Liver (tissue), 9 donors: ENCODE data around the gene ABHD3. TPM values are rescaled to one million over a fixed set of nuclear protein-coding genes. Genes with fewer than 3 reads are reported as not detected.

Experiments used
- DNase-seq: peaks from one replicate; pipeline ENCODE4 v3.0.0-alpha.2; 2017; ENCODE audit warnings: low spot score
- H3K27ac ChIP-seq, 2 donors: one replicate each; pipeline ENCODE4 v1.7.0; 2013; ENCODE audit warnings: inconsistent platforms in 2 of 2, low read length in 2 of 2, control low read depth in 1 of 2, low read depth in 1 of 2, mild to moderate bottlenecking in 1 of 2
- H3K27me3 ChIP-seq, 4 donors: one replicate each; pipeline versions ENCODE4 v1.6.1 to v1.7.0; 2013; ENCODE audit warnings: low read length in 3 of 4, inconsistent platforms in 1 of 4, mild to moderate bottlenecking in 1 of 4, moderate library complexity in 1 of 4; ENCODE audit not compliant: control insufficient read depth in 4 of 4, insufficient read depth in 4 of 4
- H3K36me3 ChIP-seq, 4 donors: one replicate each; pipeline versions ENCODE4 v1.6.1 to v1.7.0; 2013; ENCODE audit warnings: low read length in 3 of 4, mild to moderate bottlenecking in 3 of 4, low read depth in 1 of 4, moderate library complexity in 1 of 4; ENCODE audit not compliant: control insufficient read depth in 4 of 4, insufficient read depth in 3 of 4
- H3K4me1 ChIP-seq, 4 donors: one replicate each; pipeline versions ENCODE4 v1.6.1 to v1.7.0; 2013; ENCODE audit warnings: low read length in 3 of 4, mild to moderate bottlenecking in 3 of 4, moderate library complexity in 1 of 4; ENCODE audit not compliant: control insufficient read depth in 4 of 4, insufficient read depth in 4 of 4
- H3K4me3 ChIP-seq, 3 donors: one replicate each; pipeline versions ENCODE4 v1.6.1 to v1.7.0; 2013; ENCODE audit warnings: low read length in 3 of 3, control low read depth in 1 of 3, low read depth in 1 of 3, mild to moderate bottlenecking in 1 of 3
- H3K9ac ChIP-seq, 2 donors: one replicate each; pipeline ENCODE4 v1.7.0; 2013; ENCODE audit warnings: low read length in 2 of 2, mild to moderate bottlenecking in 2 of 2, moderate library complexity in 2 of 2, control low read depth in 1 of 2, low read depth in 1 of 2
- H3K9me3 ChIP-seq, 4 donors: one replicate each; pipeline versions ENCODE4 v1.6.1 to v1.7.0; 2013; ENCODE audit warnings: low read length in 3 of 4; ENCODE audit not compliant: control insufficient read depth in 4 of 4
- CTCF ChIP-seq: fragments of 150-350 bp; IDR thresholded peaks from 2 replicates; pipeline ENCODE4 v1.5.1; 2017; ENCODE audit warnings: improper control_type of control experiment, low read depth, low read length; ENCODE audit not compliant: missing input control
- FOXA1 ChIP-seq: IDR thresholded peaks from 2 replicates; pipeline ENCODE4 v1.6.1; 2016; ENCODE audit warnings: antibody characterized with exemption
- FOXA2 ChIP-seq: IDR thresholded peaks from 2 replicates; pipeline ENCODE4 v1.6.1; 2016; ENCODE audit warnings: antibody characterized with exemption
- HNF4A ChIP-seq, 2 donors: conservative IDR thresholded peaks; 2 replicates each; pipeline ENCODE4 v1.6.1; 2016; ENCODE audit warnings: antibody characterized with exemption in 2 of 2, mild to moderate bottlenecking in 2 of 2
- MAX ChIP-seq: IDR thresholded peaks from 2 replicates; pipeline ENCODE4 v1.6.1; 2016; ENCODE audit warnings: antibody characterized with exemption
- REST ChIP-seq: IDR thresholded peaks from 2 replicates; pipeline ENCODE4 v1.6.1; 2016; ENCODE audit warnings: antibody characterized with exemption, mild to moderate bottlenecking
- RXRA ChIP-seq, 2 donors: IDR thresholded peaks; 2 replicates each; pipeline ENCODE4 v1.6.1; 2017 to 2018; ENCODE audit warnings: antibody characterized with exemption in 2 of 2, mild to moderate bottlenecking in 1 of 2
- SP1 ChIP-seq: IDR thresholded peaks from 2 replicates; pipeline ENCODE4 v1.6.1; 2018; ENCODE audit warnings: antibody characterized with exemption, mild to moderate bottlenecking
- TAF1 ChIP-seq: conservative IDR thresholded peaks from 2 replicates; pipeline ENCODE4 v1.6.1; 2016; ENCODE audit warnings: antibody characterized with exemption, mild to moderate bottlenecking
- YY1 ChIP-seq: IDR thresholded peaks from 2 replicates; pipeline ENCODE4 v1.6.1; 2016; ENCODE audit warnings: antibody characterized with exemption, mild to moderate bottlenecking
- ZBTB33 ChIP-seq: IDR thresholded peaks from 2 replicates; pipeline ENCODE4 v1.6.1; 2016; ENCODE audit warnings: antibody characterized with exemption
- WGBS: extraction: QIAGEN DNeasy Blood & Tissue Kit; methylation state at CpG from one replicate; pipeline ENCODE4 v1.1.7; 2013; 5-methylcytosine and 5-hydroxymethylcytosine counted together
- polyA plus RNA-seq, 2 donors: library from polyadenylated mRNA; stranded (reverse) in 1 of 2; unstranded in 1 of 2; fragments of 200-250 nt in 1 of 2; fragments of >200 nt in 1 of 2; fragmentation: Nextera tagmentation in 1 of 2; extraction: Ambion mirVana in 1 of 2; gene quantifications; one replicate each; pipeline versions ENCODE4 v1.2.1 to v1.2.3, GENCODE V29; 2013 to 2015
- total RNA-seq, 2 donors: library from RNA; depleted of rRNA; stranded (reverse); fragments of >200 nt; gene quantifications; one replicate each; pipeline ENCODE4 v1.2.3, GENCODE V29; 2014
- donor health status: healthy.
- donor health status: healthy.
- donor health status: healthy.
- donor health status: healthy.
- donor health status: healthy.

The ABHD3 gene
- total and polyA plus RNA-seq, 4 donors, result 20.0 to 48.9 (median 33.2) TPM

GRCh38 chr18:21663578-21663977, 41.0 kb downstream of the ABHD3 start (continued):
- TF ChIP-seq ZBTB33, result no peak
- no peak for TF ChIP-seq RXRA (IDR thresholded peaks at IDR 0.05)
- no peak for TF ChIP-seq YY1
- TF ChIP-seq FOXA2, result no peak

- H3K4me1 ChIP-seq, result peaks cover 0 to 2% (median 0%) of the 10 kb centered on the region in 4 donors
- H3K4me3 ChIP-seq, result no peak overlapping the region
- no peak for DNase-seq
- peaks cover 2 to 9% (median 5%) of the 10 kb centered on the region in 4 donors for H3K36me3 ChIP-seq
- TF ChIP-seq MAX, result no peak
- TF ChIP-seq RXRA (IDR thresholded peaks at IDR 0.05), result no peak
- no peaks in the 10 kb centered on the region for H3K27me3 ChIP-seq
- WGBS, result 95% methylated on average over 9 of the region's 9 CpGs
- H3K27ac ChIP-seq, result no peak overlapping the region
- no peaks in the 10 kb centered on the region for H3K9me3 ChIP-seq
- H3K9ac ChIP-seq, result no peak overlapping the region
Measured at GRCh38 chr18:21662581-21662980, 42.0 kb downstream of the ABHD3 start.

- 84% methylated on average over 2 of the region's 2 CpGs for WGBS
- TF ChIP-seq SP1 (no peak), HNF4A (conservative IDR thresholded peaks at IDR 0.05) (no peak), REST (no peak), CTCF (no peak), FOXA1 (no peak), TAF1 (no peak)
- Histone ChIP-seq H3K9me3 (no peaks in the 10 kb centered on the region), H3K4me3 (no peak overlapping the region), H3K27me3 (no peaks in the 10 kb centered on the region), H3K27ac (no peak overlapping the region), H3K36me3 (peaks cover 4 to 16% (median 7%) of the 10 kb centered on the region in 4 donors), H3K9ac (no peak overlapping the region), H3K4me1 (peaks cover 0 to 4% (median 0%) of the 10 kb centered on the region in 4 donors)
- DNase-seq, result no peak
Measured at GRCh38 chr18:21660078-21660477, 44.5 kb downstream of the ABHD3 start.
